GM18505 (cell line): ENCODE data around the gene TRIM17.

Source experiments
- ATAC-seq: cut with Tn5 transposase; IDR thresholded peaks from one replicate; pipeline ENCODE4 v1.9.1; 2021; ENCODE audit not compliant: unreplicated experiment
- POLR2A ChIP-seq: IDR thresholded peaks from 4 replicates; pipeline ENCODE4 v1.6.1; 2011; ENCODE audit warnings: borderline replicate concordance; ENCODE audit not compliant: insufficient read depth, insufficient read length; ENCODE audit errors: extremely low read depth

TRIM17 gene

GRCh38 chr1:228358039-228358763 lies 58.5 kb downstream of the TRIM17 start:
- no peak for TF ChIP-seq POLR2A
- ATAC-seq = no peak
